Measurements from ENCODE around the gene PACRG. TPM values are rescaled to one million over a fixed set of nuclear protein-coding genes. Genes with fewer than 3 reads are reported as not detected.

PACRG gene
- total RNA-seq, 2 experiments from 2014 or later: 0.66 to 0.81 TPM

- ChIA-PET POLR2A (interaction anchor here (0.5 kb wide), 1 partner anchor 9 kb away, joined by 3 read pairs; no protein-coding TSS in a partner anchor), CTCF (no interaction called here)
- H3K27me3 Mint-ChIP-seq: peaks cover 17% of the 10 kb centered on the region
- ATAC-seq (ENCODE audit: poor library complexity) (no peak), DNase-seq (peak in 2 of 14 experiments; percentile 53 to 65)
- H3K4me3 Mint-ChIP-seq: no peak overlapping the region
- intact Hi-C loops (cut with DNase I, micrococcal nuclease): no loop called here
- Histone ChIP-seq H3K9me3 (ENCODE audit: control insufficient read depth in 1 of 2, insufficient read depth in 1 of 2, low read length in 2 of 2) (no peaks in the 10 kb centered on the region), H3K27ac (ENCODE audit: low read depth in 1 of 2, low read length in 2 of 2) (no peak overlapping the region), H3K4me3 (ENCODE audit: low read length) (no peak overlapping the region), H3K36me3 (ENCODE audit: insufficient read depth, low read length) (no peaks in the 10 kb centered on the region), H3K4me1 (ENCODE audit: insufficient read depth, low read length) (no peaks in the 10 kb centered on the region), H3K27me3 (ENCODE audit: control insufficient read depth in 1 of 2, insufficient read depth in 2 of 2, low read length in 2 of 2) (no peaks in the 10 kb centered on the region)
- H3K27ac Mint-ChIP-seq: no peak overlapping the region
- H3K4me1 Mint-ChIP-seq (ENCODE audit: low read depth): no peaks in the 10 kb centered on the region
- TF ChIP-seq CTCF (IDR thresholded peaks at IDR 0.05): no peak
- H3K9me3 Mint-ChIP-seq: no peaks in the 10 kb centered on the region
- H3K36me3 Mint-ChIP-seq (ENCODE audit: low read depth): no peaks in the 10 kb centered on the region
Measured at GRCh38 chr6:163354085-163354484, 626.3 kb downstream of the PACRG start.

- Mint-ChIP-seq H3K4me3 (no peak overlapping the region), H3K27me3 (peaks cover 18% of the 10 kb centered on the region), H3K4me1 (ENCODE audit: low read depth) (no peaks in the 10 kb centered on the region), H3K27ac (no peak overlapping the region), H3K36me3 (ENCODE audit: low read depth) (no peaks in the 10 kb centered on the region), H3K9me3 (no peaks in the 10 kb centered on the region)
- no peak for ATAC-seq (ENCODE audit: poor library complexity)
- peak in 2 of 14 experiments; percentile 27 to 28 for DNase-seq
- POLR2A ChIA-PET: no interaction called here
- H3K36me3 ChIP-seq (ENCODE audit: insufficient read depth, low read length): no peaks in the 10 kb centered on the region
- intact Hi-C loops (cut with DNase I, micrococcal nuclease): no loop called here
- H3K4me1 ChIP-seq (ENCODE audit: insufficient read depth, low read length): no peaks in the 10 kb centered on the region
- TF ChIP-seq CTCF (IDR thresholded peaks at IDR 0.05): no peak
- no peaks in the 10 kb centered on the region for H3K27me3 ChIP-seq (ENCODE audit: control insufficient read depth in 1 of 2, insufficient read depth in 2 of 2, low read length in 2 of 2)
- no peak overlapping the region for H3K4me3 ChIP-seq (ENCODE audit: low read length)
- H3K27ac ChIP-seq (ENCODE audit: low read depth in 1 of 2, low read length in 2 of 2): no peak overlapping the region
- H3K9me3 ChIP-seq (ENCODE audit: control insufficient read depth in 1 of 2, insufficient read depth in 1 of 2, low read length in 2 of 2): no peaks in the 10 kb centered on the region
- CTCF ChIA-PET: no interaction called here
Measured at GRCh38 chr6:163354761-163355425, 627.1 kb downstream of the PACRG start.

GRCh38 chr6:163355426-163355991 lies 627.7 kb downstream of the PACRG start:
- no peaks in the 10 kb centered on the region for H3K27me3 ChIP-seq (ENCODE audit: control insufficient read depth in 1 of 2, insufficient read depth in 2 of 2, low read length in 2 of 2)
- peak in 3 of 14 experiments; percentile 5 to 62 (median 55) for DNase-seq
- Mint-ChIP-seq H3K9me3 (no peaks in the 10 kb centered on the region), H3K36me3 (ENCODE audit: low read depth) (no peaks in the 10 kb centered on the region), H3K27me3 (peaks cover 22% of the 10 kb centered on the region), H3K27ac (no peak overlapping the region), H3K4me1 (ENCODE audit: low read depth) (no peaks in the 10 kb centered on the region), H3K4me3 (no peak overlapping the region)
- H3K27ac ChIP-seq (ENCODE audit: low read depth in 1 of 2, low read length in 2 of 2): no peak overlapping the region
- no peak for TF ChIP-seq CTCF (IDR thresholded peaks at IDR 0.05)
- no peak for ATAC-seq (ENCODE audit: poor library complexity)
- H3K36me3 ChIP-seq (ENCODE audit: insufficient read depth, low read length): no peaks in the 10 kb centered on the region
- H3K4me1 ChIP-seq (ENCODE audit: insufficient read depth, low read length): no peaks in the 10 kb centered on the region
- intact Hi-C loops (cut with DNase I, micrococcal nuclease): no loop called here
- CTCF ChIA-PET: no interaction called here
- POLR2A ChIA-PET: no interaction called here
- H3K4me3 ChIP-seq (ENCODE audit: low read length): no peak overlapping the region
- no peaks in the 10 kb centered on the region for H3K9me3 ChIP-seq (ENCODE audit: control insufficient read depth in 1 of 2, insufficient read depth in 1 of 2, low read length in 2 of 2)
